Stimulated activated CD4-positive, alpha-beta T cell treated with anti-CD3 and anti-CD28 coated beads, Interleukin-2, amount 100 ng/mL, for 4 hours (primary cell): ENCODE data around the gene MTARC2.
"Not testable (repeated sequence)": the region's sequence is repeated elsewhere in the genome, so short reads cannot be mapped to it uniquely, and the experiment has no call there.

Experiments used
- DNase-seq: peaks from one replicate; pipeline ENCODE4 v3.0.0-alpha.2; 2020; ENCODE audit warnings: low read depth

MTARC2 gene

GRCh38 chr1:220732621-220733020 is 15.5 kb upstream of the MTARC2 start:
- no peak for DNase-seq

DNA sequence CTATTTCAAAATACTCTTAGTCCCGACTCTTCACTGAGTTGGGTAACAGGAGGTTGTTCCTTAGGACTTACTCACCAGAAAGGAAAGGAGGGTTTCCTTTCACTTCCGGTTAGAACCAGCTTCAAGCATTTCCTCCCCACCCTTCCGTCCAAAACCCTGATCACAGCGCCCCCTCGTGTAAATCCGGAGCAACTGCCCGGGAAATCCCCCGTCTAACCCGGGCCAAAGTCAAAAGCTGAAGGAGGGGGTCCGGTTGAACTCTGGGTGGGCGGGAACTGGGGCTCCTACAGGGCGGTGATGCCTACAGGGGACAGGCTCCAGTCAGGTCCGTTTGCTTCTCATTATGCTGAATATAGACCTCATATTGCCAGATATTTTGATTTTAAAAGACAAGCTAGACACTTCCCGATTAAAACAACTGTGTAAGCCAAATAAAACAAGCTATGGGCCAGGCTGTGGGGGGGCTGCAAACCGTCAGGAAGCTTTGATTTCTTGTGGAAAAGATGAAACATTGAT is 15.0 kb upstream of the MTARC2 start:
- DNase-seq = peak; percentile 63

- no peak for DNase-seq
Observed at GRCh38 chr1:220734571-220735326, 13.4 kb upstream of the MTARC2 start.

DNA sequence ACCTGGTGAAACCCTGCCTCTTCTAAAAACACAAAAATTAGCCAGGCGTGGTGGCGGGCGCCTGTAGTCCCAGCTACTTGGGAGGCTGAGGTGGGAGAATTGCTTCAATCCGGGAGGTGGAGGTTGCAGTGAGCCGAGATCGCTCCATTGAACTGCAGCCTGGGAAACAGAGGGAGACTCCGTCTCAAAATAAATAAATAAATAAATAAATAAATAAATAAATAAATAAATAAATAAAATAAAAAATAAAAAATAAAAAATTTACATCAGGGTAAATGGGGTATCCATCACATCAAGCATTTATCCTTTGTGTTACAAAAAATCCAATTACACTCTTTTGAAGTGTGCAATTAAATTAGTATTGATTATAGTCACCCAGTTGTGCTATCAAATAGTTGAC is 11.8 kb upstream of the MTARC2 start:
- not testable (repeated sequence) for DNase-seq

GRCh38 chr1:220741349-220741748 is 6.8 kb upstream of the MTARC2 start:
- DNase-seq = no peak

GRCh38 chr1:220741825-220742224 is 6.3 kb upstream of the MTARC2 start:
- DNase-seq = no peak

DNA sequence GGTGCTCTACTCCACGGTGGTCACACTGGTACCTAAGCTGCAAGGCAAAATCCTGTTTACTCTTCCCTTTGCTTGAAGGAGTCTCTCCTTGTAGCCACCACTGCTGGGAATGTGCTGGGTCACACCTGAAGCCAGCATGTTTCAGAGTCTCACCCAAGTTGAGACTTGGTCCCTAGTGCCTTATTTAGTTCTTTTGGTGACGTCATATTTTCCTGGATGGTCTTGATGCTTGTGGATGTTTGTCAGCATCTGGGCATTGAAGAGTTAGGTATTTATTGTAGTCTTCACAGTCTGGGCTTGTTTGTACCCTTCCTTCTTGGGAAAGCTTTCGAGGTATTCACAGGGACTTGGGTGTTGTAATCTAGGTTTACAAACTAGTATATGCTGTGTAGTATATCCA is 5.6 kb upstream of the MTARC2 start:
- DNase-seq = no peak

GRCh38 chr1:220746851-220747250 is 1.3 kb upstream of the MTARC2 start:
- DNase-seq = no peak

- DNase-seq = no peak
Observed at GRCh38 chr1:220747437-220748088, 559 bp upstream of the MTARC2 start.

DNA sequence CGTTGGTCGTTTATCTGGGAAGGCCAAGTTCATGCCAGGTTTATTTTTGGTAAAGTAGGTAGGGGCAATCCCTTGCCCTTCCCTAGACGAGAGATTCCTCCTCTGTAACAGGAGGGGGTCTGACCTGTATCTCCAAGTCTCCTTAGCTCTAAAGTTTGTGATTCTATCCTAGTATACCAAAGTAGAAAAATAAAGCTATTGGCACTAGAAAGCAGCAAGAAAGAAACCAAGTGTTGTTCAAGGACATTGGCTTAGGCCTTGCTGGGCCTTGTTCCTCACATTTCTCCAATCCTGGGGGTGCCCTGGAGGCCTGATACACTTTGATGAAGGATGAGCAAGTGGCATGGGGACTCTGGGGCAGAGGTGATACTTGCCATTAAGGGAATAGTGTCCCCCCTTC is 814 bp downstream of the MTARC2 start:
- DNase-seq = no peak

DNA sequence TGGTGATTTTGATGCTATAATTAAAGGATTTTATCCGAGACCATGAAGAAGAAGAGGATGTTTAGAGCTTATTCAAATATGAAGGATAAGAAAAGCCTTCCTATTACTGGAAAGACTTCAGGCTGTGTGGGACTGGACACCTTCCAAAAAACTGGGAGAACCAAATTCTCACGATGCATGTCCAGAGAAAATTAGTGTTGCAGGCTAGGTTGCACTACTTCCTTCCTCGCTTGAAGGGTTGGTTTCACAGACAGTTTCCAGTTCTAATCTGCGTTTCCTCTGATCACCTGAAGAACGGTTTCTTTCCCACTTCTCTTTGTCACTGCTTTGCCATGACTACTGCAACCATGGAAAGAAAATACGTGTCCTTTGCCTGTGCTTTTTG is 2.0 kb downstream of the MTARC2 start:
- no peak for DNase-seq

DNA sequence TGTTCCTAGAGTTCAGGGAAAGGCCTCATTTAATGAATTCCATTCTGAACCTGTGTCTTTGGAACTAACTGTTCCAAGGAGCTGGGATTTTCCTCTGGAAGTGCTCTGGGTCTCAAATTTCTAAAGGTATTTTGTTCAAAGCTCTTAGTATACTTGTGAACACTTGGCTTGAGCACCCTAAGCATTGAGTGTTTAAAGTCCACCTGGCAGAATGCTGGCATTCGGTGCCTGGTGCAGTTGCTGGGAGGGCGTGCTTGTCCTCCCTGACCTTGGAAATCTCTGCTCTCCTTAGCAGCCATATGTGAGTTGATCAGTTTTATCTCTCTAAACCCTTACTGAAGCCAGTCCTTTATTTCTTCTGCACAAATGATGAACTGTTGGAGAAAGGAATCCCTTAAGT is 3.0 kb downstream of the MTARC2 start:
- no peak for DNase-seq

GRCh38 chr1:220754212-220754917 is 6.2 kb downstream of the MTARC2 start:
- DNase-seq = no peak

- DNase-seq = no peak
Observed at GRCh38 chr1:220754918-220755295, 6.8 kb downstream of the MTARC2 start.

DNA sequence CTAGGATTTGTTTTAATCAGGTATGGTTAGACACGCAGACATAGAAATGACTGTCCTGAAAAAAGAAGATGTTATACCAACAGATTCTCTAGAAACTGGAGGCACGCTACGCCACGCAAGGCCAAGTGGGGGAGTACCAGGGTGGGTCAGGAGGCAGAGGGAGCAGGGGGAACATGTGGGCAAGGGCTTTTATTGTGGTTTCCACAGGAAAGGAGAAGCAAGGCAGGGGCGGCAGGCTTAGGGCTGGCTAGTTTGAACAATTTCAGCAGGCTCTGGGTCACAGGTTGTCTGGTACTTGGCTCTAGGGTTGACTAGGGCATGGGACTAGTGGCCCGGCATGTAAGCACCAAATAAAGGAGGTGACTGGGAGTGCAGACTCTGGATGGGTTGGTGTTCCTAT is 7.2 kb downstream of the MTARC2 start:
- DNase-seq = no peak

DNA sequence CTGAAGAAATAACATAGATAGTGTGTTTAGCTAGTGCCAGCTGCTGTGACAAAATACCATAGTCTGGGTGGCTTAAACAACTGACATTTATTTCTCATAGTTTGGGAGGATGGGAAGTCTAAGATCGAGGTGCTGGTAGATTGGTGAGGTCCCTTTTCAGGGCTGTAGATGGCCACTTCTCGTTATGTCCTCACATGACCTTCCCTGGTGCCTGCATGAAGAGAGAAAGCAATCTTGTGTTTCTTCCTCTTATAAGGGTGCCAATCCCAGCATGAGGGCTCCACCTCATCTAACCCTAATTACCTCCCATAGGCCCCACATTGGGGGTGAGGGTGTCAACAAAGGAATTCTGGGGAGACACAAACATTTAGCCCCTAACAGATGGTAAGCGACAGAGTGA is 9.3 kb downstream of the MTARC2 start:
- no peak for DNase-seq

DNA sequence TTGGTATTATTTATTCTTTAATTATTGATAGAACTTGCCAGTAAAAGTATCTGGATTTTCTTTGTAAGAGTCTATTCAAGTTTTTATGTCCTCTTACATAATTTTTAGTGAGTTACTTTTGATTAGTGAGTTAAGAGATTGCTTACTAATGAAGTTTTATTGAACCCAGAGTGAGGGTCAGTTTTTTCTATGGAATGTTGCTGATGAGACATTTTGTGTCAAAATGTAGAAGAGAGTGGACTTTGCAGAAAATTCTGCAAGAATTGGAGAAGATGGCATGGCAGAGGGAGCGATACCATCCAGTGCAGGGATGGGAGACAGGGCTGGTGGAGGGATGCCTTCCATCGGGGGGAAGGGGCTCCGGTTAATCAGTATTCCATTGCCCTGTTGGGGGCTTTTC is 11.0 kb downstream of the MTARC2 start:
- no peak for DNase-seq

GRCh38 chr1:220761688-220762427 is 13.7 kb downstream of the MTARC2 start:
- no peak for DNase-seq

GRCh38 chr1:220764757-220765156 is 16.6 kb downstream of the MTARC2 start:
- DNase-seq = no peak

GRCh38 chr1:220767312-220768125 is 19.4 kb downstream of the MTARC2 start:
- no peak for DNase-seq

- no peak for DNase-seq
Observed at GRCh38 chr1:220768126-220768601, 20.0 kb downstream of the MTARC2 start.
